GM23338 (cell line): ENCODE data around the gene SNRPF.

ENCODE experiments used
- CREB1 ChIP-seq: fragments of 250-450 bp; sonication (Bioruptor Pico); IDR thresholded peaks from 2 replicates; pipeline ENCODE4 v1.5.0; 2020; ENCODE audit warnings: low read depth, mild to moderate bottlenecking, moderate library complexity
- EZH2 ChIP-seq: fragments of 200-600 bp; sonication (generic); IDR thresholded peaks from one replicate; pipeline ENCODE4 v1.8.0; 2017; ENCODE audit warnings: antibody characterized with exemption, mild to moderate bottlenecking, low read depth; ENCODE audit not compliant: unreplicated experiment
- EZH2phosphoT487 ChIP-seq: fragments of 200-600 bp; sonication (generic); IDR thresholded peaks from one replicate; pipeline ENCODE4 v1.8.1; 2018; ENCODE audit warnings: antibody characterized with exemption; ENCODE audit not compliant: unreplicated experiment
- JUNB ChIP-seq: IDR thresholded peaks from one replicate; pipeline ENCODE4 v1.6.1; 2016; ENCODE audit warnings: antibody characterized with exemption; ENCODE audit not compliant: unreplicated experiment
- NANOG ChIP-seq: IDR thresholded peaks from 2 replicates; pipeline ENCODE4 v1.6.1; 2016; ENCODE audit warnings: antibody characterized with exemption, borderline replicate concordance
- POLR2AphosphoS5 ChIP-seq: IDR thresholded peaks from 2 replicates; pipeline ENCODE4 v1.6.1; 2016; ENCODE audit warnings: antibody characterized with exemption, low read depth
- STAT1 ChIP-seq: IDR thresholded peaks from one replicate; pipeline ENCODE4 v1.6.1; 2016; ENCODE audit warnings: antibody characterized with exemption; ENCODE audit not compliant: unreplicated experiment
- ZNF114 ChIP-seq: fragments of 250-450 bp; sonication (Bioruptor Pico); IDR thresholded peaks from 2 replicates; pipeline ENCODE4 v1.5.0; 2020; ENCODE audit warnings: mild to moderate bottlenecking, moderate library complexity
- ZNF331 ChIP-seq: fragments of 250-450 bp; sonication (Bioruptor Pico); IDR thresholded peaks from 2 replicates; pipeline ENCODE4 v1.5.0; 2020; ENCODE audit warnings: low read depth, mild to moderate bottlenecking, moderate library complexity
- TF ChIP-seq, protein P1 (sequence below), 2 experiments: fragments of 200-600 bp in 1 of 2; sonication (generic) in 1 of 2; conservative IDR thresholded peaks; 2 replicates each; pipeline versions ENCODE4 v1.5.1 to v1.6.1; 2016 to 2017; ENCODE audit warnings: antibody characterized with exemption in 2 of 2, low read depth in 2 of 2, mild to moderate bottlenecking in 2 of 2, moderate library complexity in 1 of 2
- TF ChIP-seq, protein P2 (sequence below): IDR thresholded peaks from 2 replicates; pipeline ENCODE4 v1.6.1; 2016; ENCODE audit warnings: antibody characterized with exemption
- TF ChIP-seq, protein P3 (sequence below): IDR thresholded peaks from one replicate; pipeline ENCODE4 v1.6.1; 2018; ENCODE audit warnings: antibody characterized with exemption; ENCODE audit not compliant: unreplicated experiment
- TF ChIP-seq, protein P4 (sequence below): fragments of 250-450 bp; sonication (Bioruptor Pico); IDR thresholded peaks from 2 replicates; pipeline ENCODE4 v1.5.0; 2020; ENCODE audit warnings: mild to moderate bottlenecking, moderate library complexity

DNA sequence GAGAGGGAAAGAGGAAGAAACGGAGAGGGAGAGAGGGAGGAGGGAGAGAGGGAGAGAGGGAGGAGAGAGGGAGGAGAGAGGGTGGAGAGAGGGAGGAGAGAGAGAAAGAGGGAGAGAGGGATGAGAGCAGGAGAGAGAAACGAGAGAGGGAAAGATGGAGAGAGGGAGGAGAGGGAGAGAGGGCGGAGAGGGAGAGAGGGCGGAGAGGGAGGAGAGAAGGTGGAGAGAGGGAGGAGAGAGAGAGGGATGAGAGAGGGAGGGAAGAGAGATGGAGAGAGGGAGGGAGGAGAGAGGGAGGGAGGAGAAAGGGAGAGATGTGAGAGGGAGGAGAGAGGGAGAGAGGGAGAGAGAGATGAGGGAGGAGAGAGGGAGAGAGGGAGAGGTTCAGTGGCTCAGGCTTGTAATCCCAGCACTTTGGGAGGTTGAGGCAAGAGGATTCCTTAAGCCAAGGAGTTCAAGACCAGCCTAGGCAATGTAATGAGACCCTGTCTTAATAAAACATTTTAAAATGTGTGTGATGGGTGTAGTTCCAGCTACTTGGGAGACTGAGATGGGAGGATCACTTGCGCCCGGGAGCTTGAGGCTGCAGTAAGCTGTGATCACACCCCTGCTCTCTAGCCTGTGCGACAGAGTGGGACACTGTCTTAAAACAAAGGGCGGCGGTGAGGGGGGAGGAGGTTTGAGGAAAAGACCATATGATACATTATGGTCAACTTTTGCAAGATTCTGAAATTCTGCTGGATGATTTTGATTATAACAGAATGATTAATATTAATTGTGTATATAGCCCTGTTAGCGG lies 21.3 kb upstream of the SNRPF start:
- TF ChIP-seq, protein P1, sequence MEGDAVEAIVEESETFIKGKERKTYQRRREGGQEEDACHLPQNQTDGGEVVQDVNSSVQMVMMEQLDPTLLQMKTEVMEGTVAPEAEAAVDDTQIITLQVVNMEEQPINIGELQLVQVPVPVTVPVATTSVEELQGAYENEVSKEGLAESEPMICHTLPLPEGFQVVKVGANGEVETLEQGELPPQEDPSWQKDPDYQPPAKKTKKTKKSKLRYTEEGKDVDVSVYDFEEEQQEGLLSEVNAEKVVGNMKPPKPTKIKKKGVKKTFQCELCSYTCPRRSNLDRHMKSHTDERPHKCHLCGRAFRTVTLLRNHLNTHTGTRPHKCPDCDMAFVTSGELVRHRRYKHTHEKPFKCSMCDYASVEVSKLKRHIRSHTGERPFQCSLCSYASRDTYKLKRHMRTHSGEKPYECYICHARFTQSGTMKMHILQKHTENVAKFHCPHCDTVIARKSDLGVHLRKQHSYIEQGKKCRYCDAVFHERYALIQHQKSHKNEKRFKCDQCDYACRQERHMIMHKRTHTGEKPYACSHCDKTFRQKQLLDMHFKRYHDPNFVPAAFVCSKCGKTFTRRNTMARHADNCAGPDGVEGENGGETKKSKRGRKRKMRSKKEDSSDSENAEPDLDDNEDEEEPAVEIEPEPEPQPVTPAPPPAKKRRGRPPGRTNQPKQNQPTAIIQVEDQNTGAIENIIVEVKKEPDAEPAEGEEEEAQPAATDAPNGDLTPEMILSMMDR (conservative IDR thresholded peaks at IDR 0.05; ENCODE audit: low read depth in 2 of 2), result no peak
- TF ChIP-seq POLR2AphosphoS5 (no peak), EZH2phosphoT487 (no peak), EZH2 (no peak), STAT1 (no peak), JUNB (no peak), CREB1 (no peak), ZNF331 (no peak), NANOG (no peak), ZNF114 (CRISPR knock-in tag) (no peak)
- TF ChIP-seq, protein P2, sequence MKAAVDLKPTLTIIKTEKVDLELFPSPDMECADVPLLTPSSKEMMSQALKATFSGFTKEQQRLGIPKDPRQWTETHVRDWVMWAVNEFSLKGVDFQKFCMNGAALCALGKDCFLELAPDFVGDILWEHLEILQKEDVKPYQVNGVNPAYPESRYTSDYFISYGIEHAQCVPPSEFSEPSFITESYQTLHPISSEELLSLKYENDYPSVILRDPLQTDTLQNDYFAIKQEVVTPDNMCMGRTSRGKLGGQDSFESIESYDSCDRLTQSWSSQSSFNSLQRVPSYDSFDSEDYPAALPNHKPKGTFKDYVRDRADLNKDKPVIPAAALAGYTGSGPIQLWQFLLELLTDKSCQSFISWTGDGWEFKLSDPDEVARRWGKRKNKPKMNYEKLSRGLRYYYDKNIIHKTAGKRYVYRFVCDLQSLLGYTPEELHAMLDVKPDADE, result no peak
- TF ChIP-seq, protein P3, sequence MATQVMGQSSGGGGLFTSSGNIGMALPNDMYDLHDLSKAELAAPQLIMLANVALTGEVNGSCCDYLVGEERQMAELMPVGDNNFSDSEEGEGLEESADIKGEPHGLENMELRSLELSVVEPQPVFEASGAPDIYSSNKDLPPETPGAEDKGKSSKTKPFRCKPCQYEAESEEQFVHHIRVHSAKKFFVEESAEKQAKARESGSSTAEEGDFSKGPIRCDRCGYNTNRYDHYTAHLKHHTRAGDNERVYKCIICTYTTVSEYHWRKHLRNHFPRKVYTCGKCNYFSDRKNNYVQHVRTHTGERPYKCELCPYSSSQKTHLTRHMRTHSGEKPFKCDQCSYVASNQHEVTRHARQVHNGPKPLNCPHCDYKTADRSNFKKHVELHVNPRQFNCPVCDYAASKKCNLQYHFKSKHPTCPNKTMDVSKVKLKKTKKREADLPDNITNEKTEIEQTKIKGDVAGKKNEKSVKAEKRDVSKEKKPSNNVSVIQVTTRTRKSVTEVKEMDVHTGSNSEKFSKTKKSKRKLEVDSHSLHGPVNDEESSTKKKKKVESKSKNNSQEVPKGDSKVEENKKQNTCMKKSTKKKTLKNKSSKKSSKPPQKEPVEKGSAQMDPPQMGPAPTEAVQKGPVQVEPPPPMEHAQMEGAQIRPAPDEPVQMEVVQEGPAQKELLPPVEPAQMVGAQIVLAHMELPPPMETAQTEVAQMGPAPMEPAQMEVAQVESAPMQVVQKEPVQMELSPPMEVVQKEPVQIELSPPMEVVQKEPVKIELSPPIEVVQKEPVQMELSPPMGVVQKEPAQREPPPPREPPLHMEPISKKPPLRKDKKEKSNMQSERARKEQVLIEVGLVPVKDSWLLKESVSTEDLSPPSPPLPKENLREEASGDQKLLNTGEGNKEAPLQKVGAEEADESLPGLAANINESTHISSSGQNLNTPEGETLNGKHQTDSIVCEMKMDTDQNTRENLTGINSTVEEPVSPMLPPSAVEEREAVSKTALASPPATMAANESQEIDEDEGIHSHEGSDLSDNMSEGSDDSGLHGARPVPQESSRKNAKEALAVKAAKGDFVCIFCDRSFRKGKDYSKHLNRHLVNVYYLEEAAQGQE, result no peak
- TF ChIP-seq, protein P4, sequence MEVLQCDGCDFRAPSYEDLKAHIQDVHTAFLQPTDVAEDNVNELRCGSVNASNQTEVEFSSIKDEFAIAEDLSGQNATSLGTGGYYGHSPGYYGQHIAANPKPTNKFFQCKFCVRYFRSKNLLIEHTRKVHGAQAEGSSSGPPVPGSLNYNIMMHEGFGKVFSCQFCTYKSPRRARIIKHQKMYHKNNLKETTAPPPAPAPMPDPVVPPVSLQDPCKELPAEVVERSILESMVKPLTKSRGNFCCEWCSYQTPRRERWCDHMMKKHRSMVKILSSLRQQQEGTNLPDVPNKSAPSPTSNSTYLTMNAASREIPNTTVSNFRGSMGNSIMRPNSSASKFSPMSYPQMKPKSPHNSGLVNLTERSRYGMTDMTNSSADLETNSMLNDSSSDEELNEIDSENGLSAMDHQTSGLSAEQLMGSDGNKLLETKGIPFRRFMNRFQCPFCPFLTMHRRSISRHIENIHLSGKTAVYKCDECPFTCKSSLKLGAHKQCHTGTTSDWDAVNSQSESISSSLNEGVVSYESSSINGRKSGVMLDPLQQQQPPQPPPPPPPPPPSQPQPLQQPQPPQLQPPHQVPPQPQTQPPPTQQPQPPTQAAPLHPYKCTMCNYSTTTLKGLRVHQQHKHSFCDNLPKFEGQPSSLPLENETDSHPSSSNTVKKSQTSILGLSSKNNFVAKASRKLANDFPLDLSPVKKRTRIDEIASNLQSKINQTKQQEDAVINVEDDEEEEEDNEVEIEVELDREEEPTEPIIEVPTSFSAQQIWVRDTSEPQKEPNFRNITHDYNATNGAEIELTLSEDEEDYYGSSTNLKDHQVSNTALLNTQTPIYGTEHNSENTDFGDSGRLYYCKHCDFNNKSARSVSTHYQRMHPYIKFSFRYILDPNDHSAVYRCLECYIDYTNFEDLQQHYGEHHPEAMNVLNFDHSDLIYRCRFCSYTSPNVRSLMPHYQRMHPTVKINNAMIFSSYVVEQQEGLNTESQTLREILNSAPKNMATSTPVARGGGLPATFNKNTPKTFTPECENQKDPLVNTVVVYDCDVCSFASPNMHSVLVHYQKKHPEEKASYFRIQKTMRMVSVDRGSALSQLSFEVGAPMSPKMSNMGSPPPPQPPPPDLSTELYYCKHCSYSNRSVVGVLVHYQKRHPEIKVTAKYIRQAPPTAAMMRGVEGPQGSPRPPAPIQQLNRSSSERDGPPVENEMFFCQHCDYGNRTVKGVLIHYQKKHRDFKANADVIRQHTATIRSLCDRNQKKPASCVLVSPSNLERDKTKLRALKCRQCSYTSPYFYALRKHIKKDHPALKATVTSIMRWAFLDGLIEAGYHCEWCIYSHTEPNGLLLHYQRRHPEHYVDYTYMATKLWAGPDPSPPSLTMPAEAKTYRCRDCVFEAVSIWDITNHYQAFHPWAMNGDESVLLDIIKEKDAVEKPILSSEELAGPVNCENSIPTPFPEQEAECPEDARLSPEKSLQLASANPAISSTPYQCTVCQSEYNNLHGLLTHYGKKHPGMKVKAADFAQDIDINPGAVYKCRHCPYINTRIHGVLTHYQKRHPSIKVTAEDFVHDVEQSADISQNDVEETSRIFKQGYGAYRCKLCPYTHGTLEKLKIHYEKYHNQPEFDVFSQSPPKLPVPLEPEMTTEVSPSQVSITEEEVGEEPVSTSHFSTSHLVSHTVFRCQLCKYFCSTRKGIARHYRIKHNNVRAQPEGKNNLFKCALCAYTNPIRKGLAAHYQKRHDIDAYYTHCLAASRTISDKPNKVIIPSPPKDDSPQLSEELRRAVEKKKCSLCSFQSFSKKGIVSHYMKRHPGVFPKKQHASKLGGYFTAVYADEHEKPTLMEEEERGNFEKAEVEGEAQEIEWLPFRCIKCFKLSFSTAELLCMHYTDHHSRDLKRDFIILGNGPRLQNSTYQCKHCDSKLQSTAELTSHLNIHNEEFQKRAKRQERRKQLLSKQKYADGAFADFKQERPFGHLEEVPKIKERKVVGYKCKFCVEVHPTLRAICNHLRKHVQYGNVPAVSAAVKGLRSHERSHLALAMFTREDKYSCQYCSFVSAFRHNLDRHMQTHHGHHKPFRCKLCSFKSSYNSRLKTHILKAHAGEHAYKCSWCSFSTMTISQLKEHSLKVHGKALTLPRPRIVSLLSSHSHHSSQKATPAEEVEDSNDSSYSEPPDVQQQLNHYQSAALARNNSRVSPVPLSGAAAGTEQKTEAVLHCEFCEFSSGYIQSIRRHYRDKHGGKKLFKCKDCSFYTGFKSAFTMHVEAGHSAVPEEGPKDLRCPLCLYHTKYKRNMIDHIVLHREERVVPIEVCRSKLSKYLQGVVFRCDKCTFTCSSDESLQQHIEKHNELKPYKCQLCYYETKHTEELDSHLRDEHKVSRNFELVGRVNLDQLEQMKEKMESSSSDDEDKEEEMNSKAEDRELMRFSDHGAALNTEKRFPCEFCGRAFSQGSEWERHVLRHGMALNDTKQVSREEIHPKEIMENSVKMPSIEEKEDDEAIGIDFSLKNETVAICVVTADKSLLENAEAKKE (CRISPR knock-in tag), result no peak
